GM19468 (cell line): Measurements from ENCODE around the gene SNTG2.
"Not testable (repeated sequence)": the region's sequence is repeated elsewhere in the genome, so short reads cannot be mapped to it uniquely, and the experiment has no call there.

Experiments used
- ATAC-seq: cut with Tn5 transposase; IDR thresholded peaks from one replicate; pipeline ENCODE4 v1.9.1; 2021; ENCODE audit warnings: mild to moderate bottlenecking, moderate library complexity, moderate number of reproducible peaks; ENCODE audit not compliant: unreplicated experiment; ENCODE audit errors: extremely low read depth

The SNTG2 gene

GRCh38 chr2:1081451-1082225, 131.0 kb downstream of the SNTG2 start:
- no peak for ATAC-seq

DNA sequence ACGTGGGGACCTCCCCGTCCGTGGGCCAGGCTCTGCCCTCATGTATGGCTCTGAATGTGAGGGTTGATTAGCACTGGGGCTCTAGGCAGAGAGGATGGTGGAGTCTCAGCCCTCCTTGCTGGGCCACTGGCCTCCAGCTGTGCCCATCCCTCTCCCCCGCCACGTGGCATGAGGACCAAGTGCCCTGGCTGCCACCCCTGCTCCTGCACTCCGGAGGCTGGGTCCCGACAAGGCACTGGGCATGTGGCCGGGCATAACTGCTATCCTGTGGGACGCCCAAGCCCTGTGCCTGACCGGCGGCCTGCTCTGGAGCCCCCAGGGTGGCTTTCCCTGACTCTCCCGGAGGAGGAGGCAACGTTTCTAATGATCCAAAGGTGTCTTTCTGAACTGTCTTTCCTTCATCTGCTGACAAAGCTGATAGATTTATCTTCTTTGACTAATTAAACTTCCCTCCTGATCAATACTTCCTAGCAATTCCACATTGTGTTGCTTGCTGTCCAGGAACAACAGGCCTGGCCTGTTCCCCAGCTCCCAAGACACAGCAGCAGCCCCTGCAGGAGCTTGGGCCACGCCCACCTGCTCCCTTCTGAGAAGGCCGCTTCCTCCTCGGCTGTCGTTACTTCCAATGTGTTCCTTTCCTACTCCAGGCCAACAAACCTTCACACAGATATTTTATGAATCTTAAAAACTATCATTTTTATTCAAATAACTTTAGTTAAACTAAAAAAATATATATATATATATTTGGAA, 132.0 kb downstream of the SNTG2 start:
- ATAC-seq: no peak

- ATAC-seq: no peak
Measured at GRCh38 chr2:1088192-1088860, 137.7 kb downstream of the SNTG2 start.

DNA sequence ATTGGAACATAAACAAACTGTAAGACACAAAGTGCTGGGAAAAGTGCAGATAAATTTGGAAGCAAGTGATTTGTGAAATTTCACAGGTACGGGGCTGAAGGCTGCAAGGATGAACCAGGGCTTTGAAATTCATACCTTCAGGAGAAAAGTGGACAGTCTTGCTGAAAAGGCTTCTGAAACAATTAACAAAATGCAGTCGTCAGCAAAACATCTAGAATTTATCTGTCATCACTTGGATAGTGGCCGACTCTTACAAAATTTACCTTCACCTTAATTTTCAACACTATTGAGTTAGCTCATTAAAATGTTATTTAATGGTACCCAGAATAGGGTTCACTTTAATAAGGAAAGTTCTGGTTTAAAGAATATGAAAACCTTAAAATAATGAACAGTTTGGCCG, 138.3 kb downstream of the SNTG2 start:
- no peak for ATAC-seq

DNA sequence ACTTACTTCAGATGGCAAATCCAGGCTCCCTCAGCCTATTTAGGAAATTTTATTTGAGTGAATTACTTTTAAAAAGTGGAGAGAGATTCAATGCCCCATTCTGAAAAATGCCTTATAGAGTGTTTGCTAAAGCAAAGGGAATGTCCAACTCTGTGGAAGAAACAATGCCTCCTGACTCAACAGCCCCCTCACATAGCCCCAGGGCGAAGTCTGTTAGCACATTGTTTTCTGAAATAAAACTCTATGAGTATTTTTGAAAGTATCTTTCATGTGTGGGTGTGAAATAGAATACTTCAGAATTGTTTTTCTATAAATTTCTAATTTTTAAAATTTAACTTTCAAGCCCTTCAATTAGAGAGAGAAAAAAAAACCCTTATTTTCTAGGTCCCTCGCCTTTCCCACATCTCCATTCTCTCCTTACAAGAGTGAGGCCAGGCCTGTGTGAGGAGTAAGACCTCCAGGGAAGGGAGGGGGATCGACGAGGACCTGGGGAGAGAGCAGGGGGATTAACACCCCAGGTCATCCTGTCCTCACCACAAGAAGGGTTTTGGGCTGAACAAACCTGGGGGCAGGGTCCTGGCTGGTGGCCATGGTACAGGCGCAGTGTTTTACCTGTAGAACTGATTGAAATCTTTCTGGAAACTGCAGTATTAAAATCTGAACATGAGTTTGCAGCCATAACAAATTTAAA, 141.4 kb downstream of the SNTG2 start:
- ATAC-seq: no peak

GRCh38 chr2:1093668-1094067, 143.0 kb downstream of the SNTG2 start:
- ATAC-seq: not testable (repeated sequence)

GRCh38 chr2:1097101-1097500, 146.5 kb downstream of the SNTG2 start:
- no peak for ATAC-seq

- no peak for ATAC-seq
Measured at GRCh38 chr2:1099418-1099817, 148.8 kb downstream of the SNTG2 start.

GRCh38 chr2:1101011-1101782, 150.5 kb downstream of the SNTG2 start:
- no peak for ATAC-seq

DNA sequence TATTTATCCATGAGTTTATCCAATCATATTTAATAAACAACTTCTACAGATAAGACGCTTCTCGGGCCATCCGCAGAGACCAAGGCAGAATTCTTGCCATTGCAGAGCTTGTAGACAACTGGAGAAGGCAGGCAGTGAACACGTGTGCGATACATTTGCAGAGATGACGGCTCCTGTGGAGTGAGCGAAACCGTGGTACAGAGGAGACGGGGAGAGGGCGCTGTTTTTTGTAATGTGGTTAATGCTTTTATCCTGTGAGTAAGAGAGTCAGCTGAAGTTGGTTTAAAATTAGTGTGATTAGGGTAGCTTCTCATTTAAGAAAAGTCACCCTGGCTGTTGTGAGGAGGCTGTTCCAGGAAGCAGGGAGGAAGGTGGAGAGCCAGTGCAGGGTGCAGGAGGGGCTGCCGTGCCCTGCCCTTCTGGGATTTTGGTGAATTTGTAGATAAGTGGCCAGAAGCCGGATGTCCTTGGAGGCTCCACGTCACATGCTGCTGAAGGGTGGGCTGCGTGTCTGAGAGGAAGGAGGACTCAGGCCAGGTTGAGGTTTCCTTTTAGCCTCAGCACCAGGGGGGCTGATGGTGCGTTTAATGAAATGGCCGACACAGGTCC, 151.4 kb downstream of the SNTG2 start:
- no peak for ATAC-seq

GRCh38 chr2:1104364-1104763, 153.7 kb downstream of the SNTG2 start:
- ATAC-seq: no peak

- not testable (repeated sequence) for ATAC-seq
Measured at GRCh38 chr2:1106344-1106743, 155.7 kb downstream of the SNTG2 start.

DNA sequence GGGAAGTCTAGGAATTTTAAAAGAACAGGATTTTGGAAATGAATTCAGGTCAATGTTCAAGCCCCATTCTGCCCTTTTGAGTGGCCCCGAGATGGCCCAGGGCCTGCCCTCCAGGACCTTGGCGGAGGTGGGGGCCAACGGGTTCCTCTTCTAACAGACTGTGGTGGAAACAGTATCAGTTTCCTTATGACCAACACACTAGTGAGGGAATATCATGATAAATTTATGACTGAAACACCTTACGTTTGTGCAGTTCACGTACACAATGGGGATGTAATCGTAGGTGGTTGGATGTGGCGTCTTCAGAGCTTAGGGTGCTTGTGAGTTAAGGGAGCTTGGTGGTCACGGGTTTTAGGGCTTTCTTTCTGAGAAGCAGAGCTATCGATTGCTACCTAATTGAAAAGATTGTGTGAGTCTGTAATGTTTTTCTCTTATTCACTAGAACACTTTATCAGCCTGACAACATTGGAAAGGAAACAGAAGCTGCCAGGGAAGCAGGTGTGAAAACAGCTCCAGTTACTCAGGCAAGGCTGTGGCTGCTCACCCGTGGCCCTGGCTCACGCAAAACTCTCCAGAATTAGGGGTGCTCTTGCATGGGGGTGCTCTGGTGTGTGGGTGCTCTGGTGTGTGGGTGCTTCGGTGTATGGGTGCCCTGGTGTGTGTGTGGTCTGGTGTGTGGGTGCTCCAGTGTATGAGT, 165.3 kb downstream of the SNTG2 start:
- no peak for ATAC-seq

GRCh38 chr2:1117569-1117968, 166.9 kb downstream of the SNTG2 start:
- ATAC-seq: no peak

DNA sequence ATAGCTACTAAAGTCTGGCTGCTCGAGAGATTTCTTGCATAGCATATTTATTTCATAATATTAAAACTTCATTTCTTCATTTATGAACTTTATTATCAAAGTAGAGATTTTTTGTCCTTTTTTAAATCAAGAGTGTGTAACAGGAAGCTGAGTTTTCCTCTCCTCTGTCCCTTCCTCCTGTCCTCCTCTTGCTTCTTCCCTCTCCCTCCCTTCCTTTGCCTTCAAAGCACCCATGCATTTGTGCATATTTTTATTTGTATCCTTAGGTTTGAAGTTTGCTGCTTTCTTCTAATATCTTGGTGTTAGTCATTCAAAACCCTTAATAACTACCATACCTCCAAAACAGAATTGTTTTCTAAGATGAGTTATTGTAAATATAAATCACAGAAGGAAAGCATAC, 174.6 kb downstream of the SNTG2 start:
- ATAC-seq: no peak

GRCh38 chr2:1125633-1126370, 175.2 kb downstream of the SNTG2 start:
- no peak for ATAC-seq

DNA sequence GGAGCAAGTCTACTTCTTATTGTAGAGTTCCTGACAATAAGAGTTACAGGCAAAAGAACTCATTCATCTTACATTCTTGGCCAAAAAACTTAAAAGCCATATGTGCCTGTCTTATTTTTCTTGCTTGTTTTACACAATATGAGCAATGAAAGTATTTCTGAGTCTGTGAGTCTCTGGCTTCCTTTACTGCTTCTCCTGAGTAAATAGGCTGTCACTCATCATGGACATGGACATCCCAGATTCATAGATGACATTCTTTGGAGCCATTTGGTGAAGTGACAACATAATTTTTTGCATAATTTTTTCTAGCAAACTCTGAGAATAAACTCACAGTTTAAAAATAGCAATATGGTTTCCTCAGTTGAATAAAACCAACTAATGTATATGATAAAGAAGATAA, 179.3 kb downstream of the SNTG2 start:
- ATAC-seq: no peak

- ATAC-seq: no peak
Measured at GRCh38 chr2:1130922-1131321, 180.3 kb downstream of the SNTG2 start.
